ENCODE data around the gene AUTS2. TPM values are rescaled to one million over a fixed set of nuclear protein-coding genes. Genes with fewer than 3 reads are reported as not detected.
"Not testable (repeated sequence)": the region's sequence is repeated elsewhere in the genome, so short reads cannot be mapped to it uniquely, and the experiment has no call there.

The AUTS2 gene
- total RNA-seq, 1 experiment from 2014 or later: under 0.01 TPM

DNA sequence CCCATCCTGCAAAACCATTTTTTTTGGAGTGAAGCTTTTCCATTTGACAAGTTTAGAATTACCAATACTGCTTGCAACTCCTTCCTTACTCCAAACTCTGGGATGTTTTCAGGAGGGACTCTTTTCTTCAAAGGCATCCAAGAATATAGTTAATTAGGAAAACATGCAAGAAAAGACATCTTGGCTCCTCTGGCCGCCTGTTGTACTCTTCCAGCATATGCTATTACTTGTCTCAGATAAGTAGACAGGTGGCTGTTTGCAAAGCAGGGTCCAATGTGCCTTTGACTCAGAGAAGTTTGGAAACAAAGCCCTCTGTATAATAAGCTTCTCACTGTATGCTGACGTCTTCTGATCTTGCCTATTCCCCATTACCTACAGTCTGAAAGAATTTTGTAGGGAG is 746.5 kb downstream of the AUTS2 start:
- DNase-seq (ENCODE audit: low read depth): no peak

DNA sequence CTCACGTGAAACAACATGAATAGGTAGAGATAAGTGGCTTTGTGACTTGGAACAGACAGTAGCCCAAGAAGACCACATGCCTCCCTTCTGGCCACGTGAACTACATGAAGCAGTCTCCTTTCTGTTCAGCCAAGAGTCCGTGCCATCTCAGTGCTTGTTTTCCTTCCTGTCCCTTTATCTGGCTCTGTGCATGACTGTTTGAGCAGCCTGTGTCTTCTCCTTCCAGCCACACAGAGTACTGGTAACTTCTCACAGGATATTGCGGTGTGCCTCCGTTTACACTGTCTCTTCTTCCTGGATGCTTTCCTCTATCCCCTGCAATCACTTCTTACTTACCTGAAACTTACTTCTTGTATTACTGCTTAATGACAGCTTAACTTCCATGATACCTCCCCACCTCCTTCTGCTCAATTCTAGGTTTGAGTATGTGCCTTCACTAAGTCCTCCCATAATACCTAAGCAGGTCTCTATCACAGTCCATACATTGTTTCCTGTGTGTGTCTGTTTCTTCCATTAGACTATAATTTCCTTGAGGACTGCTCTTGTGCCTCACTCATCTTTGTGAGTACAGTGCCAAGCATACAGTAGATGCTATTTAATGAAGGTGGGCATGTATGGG is 748.7 kb downstream of the AUTS2 start:
- no peak for DNase-seq (ENCODE audit: low read depth)

DNA sequence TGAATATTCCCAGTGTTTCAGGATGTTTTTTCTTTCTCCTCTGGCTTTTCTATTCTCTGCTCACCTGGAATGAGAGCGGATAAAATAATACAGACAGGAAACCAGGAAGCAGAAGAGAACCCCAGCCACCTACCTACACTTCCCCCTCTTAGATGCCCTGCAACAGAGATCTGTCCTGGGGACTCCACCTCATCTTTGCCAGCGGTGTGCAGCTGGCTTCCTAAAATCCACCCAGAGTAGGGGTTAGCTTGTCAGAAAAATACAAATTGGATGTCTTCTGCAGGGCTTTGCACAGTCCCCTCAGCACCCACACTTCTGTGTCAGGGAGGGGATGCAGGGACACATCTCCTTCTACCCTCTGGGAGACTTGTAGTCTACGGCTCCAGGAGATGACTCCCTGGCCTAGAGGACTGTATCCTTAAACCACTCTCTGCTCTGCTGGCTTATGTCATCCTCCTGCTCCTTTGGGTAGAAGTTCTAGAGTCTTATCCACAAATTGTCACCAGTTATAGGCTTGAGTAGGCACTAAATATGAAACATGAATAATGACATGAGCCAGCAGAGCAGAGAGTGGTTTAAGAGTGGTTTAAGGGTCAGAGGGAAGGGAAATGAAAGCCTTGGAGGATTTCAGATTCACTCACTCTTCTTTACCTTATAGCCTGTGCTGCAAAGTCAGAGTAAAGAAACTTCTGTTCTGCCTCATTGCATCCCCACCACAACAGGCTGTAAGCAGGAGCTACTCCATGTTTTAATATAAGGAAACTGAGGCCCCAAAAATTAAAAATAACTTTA is 749.4 kb downstream of the AUTS2 start:
- DNase-seq (ENCODE audit: low read depth): no peak

DNA sequence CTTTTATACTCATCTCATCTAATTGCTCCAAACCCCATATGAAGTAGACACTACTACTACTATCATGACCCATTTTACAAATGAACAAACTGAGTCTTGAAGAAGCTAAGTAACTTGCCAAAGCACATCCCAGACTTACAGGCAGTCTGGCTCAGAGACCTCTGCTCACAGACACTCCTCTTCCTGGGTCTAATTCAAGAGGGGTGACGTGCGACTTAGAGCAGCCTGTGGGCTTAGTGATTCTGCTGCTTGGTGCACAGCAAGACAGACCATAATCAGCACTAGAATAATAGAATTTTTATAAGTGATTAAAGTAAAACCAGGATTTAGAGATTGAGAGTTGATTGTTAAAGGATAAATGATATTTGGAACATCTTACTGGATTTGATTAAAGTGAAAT is 750.8 kb downstream of the AUTS2 start:
- no peak for DNase-seq (ENCODE audit: low read depth)

DNA sequence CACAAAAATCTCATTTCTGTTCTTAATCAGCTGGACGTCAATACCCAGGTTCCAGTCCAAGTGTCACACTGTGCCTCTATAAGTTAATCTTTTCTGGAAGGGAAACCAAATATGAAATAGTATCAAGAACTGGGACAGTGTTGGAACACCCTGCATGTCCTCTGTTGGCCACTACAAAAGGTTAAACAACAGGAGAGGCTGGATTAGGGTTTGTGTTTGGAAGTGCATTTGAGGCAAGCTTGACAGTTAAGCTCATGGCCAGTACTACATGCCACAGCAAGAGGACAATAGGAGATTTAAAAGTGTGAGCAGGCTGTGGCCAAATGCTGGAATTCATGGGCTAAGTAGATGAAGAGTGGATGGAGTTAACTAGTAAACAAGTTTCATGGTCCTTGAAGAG is 751.5 kb downstream of the AUTS2 start:
- no peak for DNase-seq (ENCODE audit: low read depth)

DNA sequence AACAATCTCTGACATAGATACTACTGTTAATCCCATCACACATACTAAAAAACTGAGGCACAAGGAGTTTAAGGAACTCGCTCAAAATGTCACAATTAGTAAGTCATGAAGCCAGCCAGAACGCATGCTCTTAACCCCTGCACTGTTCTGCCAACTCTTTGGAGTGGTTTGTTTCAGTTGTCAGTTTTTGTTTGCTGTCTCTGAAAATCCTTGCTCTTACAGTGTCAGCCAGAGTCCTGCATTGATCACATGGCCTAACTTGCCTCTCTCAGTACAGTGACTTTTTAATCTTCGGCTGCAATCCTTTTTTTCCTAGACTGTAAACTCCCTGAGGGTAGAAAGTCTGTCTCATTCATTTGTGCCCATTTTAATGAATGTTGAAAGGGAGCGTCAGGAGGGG is 753.8 kb downstream of the AUTS2 start:
- no peak for DNase-seq (ENCODE audit: low read depth)

DNA sequence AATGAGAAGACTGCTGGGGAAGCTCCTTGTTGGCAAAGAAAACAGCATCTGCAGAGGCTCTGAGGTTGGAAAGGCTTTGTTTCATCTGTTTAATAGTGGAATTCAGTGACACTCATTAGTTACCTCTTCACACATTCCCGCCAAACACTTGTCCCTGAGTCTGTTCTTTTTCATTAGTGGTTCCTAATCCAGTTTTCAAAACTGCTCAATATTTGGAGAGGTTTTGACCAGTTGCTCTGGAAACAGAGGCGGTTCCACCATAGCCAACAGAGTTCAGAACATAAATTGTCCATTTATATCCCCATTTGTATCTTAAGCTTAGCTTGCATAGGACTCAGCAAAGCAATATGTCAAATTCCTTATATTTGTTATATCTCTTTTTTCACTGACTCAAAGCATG is 754.6 kb downstream of the AUTS2 start:
- no peak for DNase-seq (ENCODE audit: low read depth)

DNA sequence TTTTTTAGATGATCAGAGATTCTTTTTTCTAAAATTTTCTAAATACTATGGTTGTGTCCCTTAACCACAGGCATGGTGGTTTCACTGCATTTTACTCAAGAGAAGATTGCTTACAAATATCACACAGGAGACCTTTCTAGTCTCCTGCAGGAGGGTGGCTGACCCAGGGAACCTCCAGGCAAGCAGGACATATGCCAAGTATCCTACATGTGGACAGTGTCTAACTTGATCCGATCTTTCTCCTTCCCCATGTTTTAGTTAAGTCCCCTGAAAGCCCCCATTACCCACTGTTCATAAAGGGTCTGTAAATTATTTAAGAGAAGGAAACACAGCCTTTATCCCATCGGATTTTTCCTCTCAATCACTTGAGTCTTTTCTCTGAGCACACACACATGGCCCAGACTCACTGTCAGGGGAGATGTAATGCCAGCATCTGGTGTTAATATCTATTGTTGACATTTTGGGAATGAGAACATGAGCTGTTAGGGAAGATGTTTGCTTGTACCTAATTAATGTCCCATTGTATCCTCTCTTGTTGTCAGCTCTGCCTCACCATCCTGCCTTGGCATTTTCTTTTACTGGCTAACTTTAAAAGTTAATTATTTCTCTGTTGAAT is 755.2 kb downstream of the AUTS2 start:
- no peak for DNase-seq (ENCODE audit: low read depth)

DNA sequence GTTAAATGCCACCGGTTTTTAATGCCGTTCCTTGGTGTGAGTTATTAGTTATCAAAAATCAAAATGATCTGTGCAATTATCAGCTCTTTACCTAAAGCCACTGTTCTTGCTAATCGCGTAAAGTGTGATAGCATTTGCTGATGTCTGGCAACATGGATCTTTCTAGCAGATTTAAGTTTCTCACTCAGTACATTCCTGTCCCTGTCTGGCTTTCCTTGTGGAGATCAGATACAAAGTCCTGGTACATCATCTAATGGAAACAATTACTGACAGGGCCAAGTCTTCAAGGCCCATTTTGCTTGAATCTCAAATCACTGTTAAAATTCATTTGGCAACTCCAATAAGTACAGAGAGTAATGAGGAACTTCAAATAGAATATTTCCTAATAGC is 755.7 kb downstream of the AUTS2 start:
- no peak for DNase-seq (ENCODE audit: low read depth)

DNA sequence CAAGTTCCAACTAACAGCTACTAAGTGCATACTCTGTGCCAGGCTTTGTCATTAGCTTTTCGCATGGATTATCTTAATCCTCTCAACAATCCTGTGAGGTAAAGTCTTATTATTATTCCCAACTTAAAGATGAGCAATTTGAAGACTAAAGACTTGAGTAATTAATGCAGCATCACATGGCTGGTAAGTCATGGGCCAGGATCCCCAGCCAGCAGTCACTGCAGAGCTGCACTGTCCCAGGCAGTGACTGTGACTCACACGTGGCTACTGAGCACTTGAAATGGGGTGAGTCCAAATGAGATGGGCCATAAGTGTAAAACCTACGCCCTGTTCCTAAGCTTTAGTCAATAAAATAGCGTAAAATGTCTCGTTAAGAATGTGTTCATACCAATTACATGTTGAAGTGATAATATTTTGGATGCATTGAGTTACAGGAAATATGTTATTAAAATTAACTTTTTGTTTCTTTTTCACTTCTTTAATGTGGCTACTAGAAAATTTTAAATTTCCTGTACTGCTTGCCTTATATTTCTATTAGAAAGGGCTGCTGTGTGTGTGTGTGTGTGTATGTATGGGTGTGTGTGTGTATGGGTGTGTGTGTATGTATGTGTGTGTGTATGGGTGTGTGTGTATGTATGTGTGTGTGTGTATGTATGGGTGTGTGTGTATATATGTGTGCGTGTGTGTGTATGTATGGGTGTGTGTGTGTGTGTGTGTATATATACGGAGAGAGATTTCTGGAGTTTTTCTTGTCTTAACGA is 756.3 kb downstream of the AUTS2 start:
- no peak for DNase-seq (ENCODE audit: low read depth)

DNA sequence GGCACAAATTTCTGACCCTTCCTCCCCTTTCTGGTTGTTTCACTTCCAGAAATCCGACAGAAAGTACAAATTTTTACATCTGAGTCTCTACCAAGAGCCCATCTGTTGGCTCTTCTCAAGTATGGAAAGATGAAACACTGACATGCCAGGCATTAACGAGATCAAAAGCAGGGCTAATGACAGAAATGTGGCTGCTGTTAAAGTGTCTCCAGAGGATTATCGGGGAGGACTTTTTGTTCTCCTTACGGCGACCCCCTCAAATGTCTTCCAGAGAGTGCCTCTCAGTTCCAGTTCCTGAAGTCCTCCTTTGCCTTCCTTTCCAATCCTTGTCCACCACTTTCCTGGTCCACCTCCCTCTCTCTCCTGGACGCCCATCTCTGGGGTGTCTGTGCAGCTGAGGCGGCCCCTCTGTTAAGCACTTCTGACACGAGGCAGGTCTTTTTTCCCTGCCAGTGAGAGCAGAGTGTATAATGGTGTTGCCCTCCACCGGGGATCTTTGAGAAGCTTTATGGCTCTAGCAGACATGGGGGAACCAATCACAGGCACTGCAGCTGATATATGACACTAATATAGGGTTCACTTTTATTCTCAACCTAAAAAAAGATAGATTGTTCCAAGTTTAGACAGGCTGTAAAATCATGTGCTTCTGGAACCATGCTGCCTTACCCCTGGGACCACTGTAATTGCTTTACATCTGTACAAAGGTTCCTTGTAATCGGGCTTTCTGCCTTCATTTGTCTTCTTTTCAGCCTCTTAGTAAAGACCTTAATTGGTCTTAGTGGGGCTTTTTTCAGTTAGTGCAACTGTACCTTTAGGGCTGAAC is 757.1 kb downstream of the AUTS2 start:
- no peak for DNase-seq (ENCODE audit: low read depth)

DNA sequence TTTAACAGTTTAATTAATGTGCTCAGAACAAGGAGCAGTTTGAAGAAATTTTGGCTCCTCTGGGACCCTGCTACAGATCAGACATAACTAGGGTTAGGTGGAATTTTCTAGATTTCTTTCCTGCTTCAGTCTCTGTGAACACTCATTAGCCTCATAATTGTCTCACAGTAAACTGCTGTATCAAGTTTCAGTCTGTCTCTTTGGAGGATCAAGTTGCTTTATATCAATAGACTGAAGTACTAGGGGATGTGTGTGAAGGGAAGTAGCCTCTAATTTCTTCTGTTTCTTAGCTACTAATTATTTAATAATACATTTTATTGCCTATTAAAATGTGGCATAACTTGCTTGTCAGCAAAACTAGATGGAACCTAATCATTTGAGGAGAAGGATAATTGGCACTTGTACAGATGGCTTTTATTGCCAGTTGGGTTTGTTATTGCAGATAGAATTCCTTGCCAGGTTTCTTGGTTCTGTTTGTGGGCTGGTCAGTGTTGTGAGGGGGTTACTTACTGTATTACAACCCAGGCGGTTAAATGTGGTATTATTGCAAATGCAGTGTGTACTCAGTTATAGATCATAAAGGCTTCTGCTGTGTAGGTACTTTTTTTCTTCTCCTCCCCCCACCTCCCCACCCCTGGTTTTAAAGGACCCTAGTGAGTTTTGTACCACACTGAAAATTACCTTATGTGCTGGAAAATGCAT is 758.0 kb downstream of the AUTS2 start:
- DNase-seq (ENCODE audit: low read depth): no peak

DNA sequence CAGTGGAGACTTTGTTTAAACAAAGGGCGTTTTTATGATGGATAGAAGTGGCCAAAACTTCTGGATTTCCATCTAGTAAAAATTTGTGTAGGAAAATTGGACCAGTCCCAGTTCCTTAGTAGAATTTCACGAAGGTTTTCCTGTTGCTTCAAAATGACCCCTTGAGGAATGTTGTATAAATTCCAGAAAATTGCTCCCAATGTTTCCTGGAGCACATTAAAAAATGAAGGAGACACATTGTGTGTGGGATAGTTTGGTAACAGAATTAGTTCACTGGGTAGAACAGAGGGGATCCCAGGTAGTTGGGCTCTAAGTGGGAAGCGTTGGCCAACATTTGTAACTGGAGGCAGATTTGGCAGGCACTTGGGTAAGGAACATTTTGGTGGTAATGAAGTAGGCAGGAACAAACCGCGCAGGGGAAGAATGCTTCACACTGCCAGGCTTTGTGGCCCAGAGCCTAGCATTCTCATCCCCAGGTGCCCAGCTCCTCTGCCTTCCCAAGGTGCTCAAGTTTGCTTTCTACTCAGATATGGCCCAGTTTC is 758.6 kb downstream of the AUTS2 start:
- no peak for DNase-seq (ENCODE audit: low read depth)

DNA sequence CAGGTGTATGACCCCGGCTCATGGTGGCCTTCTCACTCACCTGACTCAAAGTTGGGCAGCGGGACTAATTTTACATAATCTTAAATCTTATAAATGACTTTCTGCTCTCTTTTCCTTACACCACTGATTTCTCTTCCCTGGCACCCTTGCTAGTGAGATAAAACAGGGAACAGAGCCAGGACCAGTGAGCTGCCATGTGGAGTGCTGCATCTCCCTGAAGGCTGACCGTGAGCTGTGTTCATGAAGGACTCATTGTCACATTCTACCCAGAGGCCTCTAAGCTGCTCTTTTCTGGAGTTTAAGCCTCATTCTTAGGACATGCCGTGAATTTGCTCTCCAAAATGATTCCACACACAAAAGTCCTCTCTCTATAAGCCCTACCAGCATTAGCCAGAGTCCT is 762.3 kb downstream of the AUTS2 start:
- no peak for DNase-seq (ENCODE audit: low read depth)

DNA sequence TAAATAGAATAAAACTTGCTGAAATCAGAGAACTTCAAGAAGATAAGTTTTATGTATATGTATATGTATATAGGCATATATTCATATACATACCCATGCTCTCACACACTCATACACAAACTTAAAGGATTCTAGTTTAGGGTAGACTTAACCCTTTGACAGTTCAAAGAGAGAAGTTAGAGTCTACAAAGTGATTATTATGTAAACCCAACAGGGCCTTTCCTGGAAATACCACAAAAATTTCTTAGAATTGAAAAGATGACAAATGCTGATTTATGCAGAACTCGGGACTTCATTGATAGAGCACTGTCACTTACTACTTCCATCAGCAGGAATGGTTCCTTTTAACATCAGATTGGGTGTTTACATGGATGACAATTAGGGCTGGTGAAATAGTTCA is 763.5 kb downstream of the AUTS2 start:
- no peak for DNase-seq (ENCODE audit: low read depth)

DNA sequence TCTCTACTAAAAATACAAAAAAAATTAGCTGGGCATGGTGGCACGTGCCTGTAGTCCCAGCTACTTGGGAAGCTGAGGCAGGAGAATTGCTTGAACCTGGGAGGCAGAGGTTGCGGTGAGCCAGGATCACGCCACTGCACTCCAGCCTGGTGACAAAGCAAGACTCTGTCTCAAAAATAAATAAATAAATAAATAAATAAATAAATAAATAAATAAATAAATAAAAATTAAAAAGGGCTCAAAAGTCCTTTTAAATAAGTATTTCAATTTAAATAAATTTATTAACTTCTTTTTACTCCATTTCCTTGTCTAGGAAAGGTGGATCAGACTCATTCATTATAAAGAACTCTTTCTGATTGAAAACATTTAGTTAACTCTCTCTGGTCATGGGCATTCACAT is 766.1 kb downstream of the AUTS2 start:
- DNase-seq (ENCODE audit: low read depth): not testable (repeated sequence)

DNA sequence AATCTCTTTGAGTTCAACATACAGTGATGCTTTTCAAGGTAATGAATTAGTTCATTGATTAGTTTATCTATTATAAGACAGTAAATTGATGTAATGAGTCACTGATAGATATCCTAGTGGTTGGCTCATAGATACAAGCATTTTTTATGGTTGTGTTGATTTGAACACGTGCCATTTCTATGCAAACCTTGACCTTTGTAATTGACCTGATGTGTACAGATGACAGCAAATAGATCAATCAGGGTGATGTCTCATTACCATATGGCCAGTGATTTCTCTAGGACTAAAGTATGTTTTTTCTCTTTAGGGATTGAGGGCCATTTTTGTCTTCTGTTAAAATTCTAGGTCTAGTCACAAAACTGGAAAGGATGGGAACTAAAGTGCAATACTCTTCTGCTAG is 773.4 kb downstream of the AUTS2 start:
- DNase-seq (ENCODE audit: low read depth): no peak

DNA sequence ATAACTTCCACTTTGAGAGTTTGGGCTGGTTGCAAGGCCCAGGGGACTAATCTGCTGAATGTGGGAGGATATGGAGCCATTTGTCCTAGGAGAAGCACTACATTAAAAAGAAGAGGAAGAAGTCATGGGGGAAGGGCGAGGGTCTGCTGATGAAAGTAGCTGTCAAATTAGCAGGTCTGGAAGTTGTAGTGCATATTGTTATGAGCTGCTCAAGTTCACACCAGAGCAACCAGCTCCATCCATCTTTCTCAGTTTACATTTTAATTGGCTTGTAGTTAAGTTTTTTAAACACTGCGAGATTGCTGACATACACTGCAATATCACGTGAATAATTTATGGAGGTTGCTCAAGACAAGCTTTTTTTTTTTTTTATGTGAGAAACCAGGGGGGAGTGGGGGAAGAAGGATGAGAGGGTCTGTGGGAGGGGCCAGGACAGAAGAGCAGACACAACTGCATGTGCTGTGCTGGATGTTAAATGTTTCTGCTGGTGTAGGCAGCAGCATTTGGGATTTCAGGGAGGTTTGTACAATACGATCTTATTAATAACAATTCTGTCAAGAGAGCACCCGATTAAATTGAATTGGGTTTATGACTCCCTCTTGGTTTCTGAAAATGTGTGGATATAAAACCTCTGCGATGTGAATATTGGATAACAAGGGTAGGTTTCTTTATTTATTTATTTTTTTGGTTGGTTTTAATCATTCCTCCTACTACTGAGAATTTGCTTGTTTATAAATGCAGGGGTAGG is 774.7 kb downstream of the AUTS2 start:
- no peak for DNase-seq (ENCODE audit: low read depth)

DNA sequence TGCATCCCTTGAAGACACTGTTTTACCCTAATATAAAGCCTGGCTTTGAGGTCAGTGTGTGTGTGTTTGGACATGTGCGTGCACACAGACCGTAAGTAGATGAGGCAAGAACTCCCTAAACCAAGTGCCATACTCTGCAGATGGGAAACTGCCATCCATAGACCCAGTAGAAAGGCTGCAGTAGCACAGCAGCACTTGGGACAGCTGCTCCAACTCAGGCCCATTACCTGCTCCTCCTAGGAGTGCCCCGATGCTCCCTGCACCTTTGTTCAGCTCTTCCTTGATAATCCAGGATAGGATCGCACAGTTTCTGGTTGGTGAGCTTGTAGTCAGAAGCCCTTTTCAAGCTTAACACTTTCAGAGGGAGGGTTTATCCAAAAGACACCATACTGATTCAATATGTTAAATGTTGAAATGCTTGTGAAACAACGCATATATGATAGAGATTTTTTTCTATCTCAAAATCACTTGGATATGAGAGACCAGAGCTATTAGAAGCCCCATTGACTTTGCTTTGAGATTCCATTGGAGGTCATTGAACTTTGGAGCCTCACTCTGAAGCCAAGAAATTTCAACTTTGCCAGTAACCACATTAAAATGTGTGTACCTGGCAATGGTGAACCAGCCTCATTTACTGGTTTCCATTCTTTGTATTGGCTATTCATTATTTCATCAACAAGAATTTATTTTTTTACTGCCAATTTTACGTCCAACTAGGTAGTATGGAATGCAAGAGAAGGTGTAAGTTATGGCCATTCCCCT is 776.7 kb downstream of the AUTS2 start:
- no peak for DNase-seq (ENCODE audit: low read depth)
